Measurements from ENCODE around the gene CDK6. TPM values are rescaled to one million over a fixed set of nuclear protein-coding genes. Genes with fewer than 3 reads are reported as not detected.
"Not testable (repeated sequence)": the region's sequence is repeated elsewhere in the genome, so short reads cannot be mapped to it uniquely, and the experiment has no call there.

Gene CDK6
- total RNA-seq (10 to 100 TPM; 21.0 to 66.4 TPM), polyA plus RNA-seq (1 to 10 TPM; 1.6 to 3.3 TPM)
- long read RNA-seq, donor 1, transcript CDK6-202 (8 exons, 1,465 nt) = major isoform, 9 of 21 reads
- long read RNA-seq, donor 1, partial matches to known transcripts = 6 of 21 reads
- long read RNA-seq, donor 1, other reads (novel, unspliced or antisense) = 5 of 21 reads
- long read RNA-seq, donor 2, full-length matches to known transcripts = 3 of 3 reads
- long read RNA-seq, donor 2, partial matches to known transcripts = 0 of 3 reads
- long read RNA-seq, donor 2, other reads (novel, unspliced or antisense) = 0 of 3 reads
- long read RNA-seq, donor 3, transcript CDK6-202 (8 exons, 1,465 nt) = major isoform, 6 of 7 reads
- long read RNA-seq, donor 3, partial matches to known transcripts = 0 of 7 reads
- long read RNA-seq, donor 3, other reads (novel, unspliced or antisense) = 0 of 7 reads
- long read RNA-seq, donor 4, full-length matches to known transcripts = 6 of 6 reads
- long read RNA-seq, donor 4, partial matches to known transcripts = 0 of 6 reads
- long read RNA-seq, donor 4, other reads (novel, unspliced or antisense) = 0 of 6 reads
- long read RNA-seq, donor 5, full-length matches to known transcripts = 11 of 20 reads
- long read RNA-seq, donor 5, partial matches to known transcripts = 9 of 20 reads
- long read RNA-seq, donor 5, other reads (novel, unspliced or antisense) = 0 of 20 reads

GRCh38 chr7:92836489-92836999 is at the start of gene CDK6:
CDK6 (minus strand) TSS chr7:92836573; CDS start chr7:92833323, 3,250 bp downstream.
- peak; percentile 25 for ATAC-seq (ENCODE audit: insufficient read depth, low FRiP score)
- H3K36me3 ChIP-seq (ENCODE audit: control insufficient read depth in 4 of 4, insufficient read depth in 4 of 4, low read length in 4 of 4) = peaks cover 0 to 13% (median 0%) of the 10 kb centered on the region in 4 donors
- H3K27me3 ChIP-seq (ENCODE audit: control insufficient read depth in 3 of 3, insufficient read depth in 3 of 3, low read length in 2 of 3) = no peaks in the 10 kb centered on the region
- H3K4me1 ChIP-seq (ENCODE audit: control insufficient read depth in 5 of 5, insufficient read depth in 5 of 5, low read length in 5 of 5) = peaks cover 0 to 14% (median 7%) of the 10 kb centered on the region in 5 donors
- DNase-seq = peak; percentile 86 to 90 (median 87)
- peak within 1 kb of the TSS; percentile 81 for H3K4me3 ChIP-seq
- 1% methylated on average over 47 to 54 of the region's 54 CpGs for WGBS, 2 donors
- peak within 1 kb of the TSS; percentile 76 to 99 for H3K9ac ChIP-seq (ENCODE audit: insufficient read depth in 1 of 2, low read length in 2 of 2)
- no peak for TF ChIP-seq CTCF (IDR thresholded peaks at IDR 0.05; ENCODE audit: control extremely low read depth, extremely low read depth)
- no peaks in the 10 kb centered on the region for H3K9me3 ChIP-seq (ENCODE audit: control insufficient read depth in 4 of 4, insufficient read depth in 3 of 4, low read length in 3 of 4)
- peak within 1 kb of the TSS; percentile 84 to 86 for H3K27ac ChIP-seq (ENCODE audit: low read depth in 1 of 2, low read length in 1 of 2)

DNA sequence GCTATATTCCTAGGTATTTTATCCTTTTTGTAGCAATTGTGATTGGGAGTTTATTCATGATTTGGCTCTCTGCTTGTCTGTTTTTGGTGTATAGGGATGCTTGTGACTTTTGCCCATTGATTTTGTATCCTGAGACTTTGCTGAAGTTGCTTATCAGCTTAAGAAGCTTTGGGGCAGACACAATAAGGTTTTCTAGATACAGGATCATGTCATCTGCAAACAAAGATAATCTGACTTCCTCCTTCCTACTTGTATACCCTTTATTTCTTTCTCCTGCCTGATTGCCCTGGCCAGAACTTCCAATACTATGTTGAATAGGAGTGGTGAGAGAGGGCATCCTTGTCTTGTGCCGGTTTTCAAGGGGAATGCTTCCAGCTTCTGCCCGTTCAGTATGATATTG is 49.7 kb upstream of the CDK6 start:
- WGBS, 2 donors = 90 to 91% methylated on average over 2 of the region's 2 CpGs
- H3K9ac ChIP-seq (ENCODE audit: insufficient read depth in 1 of 2, low read length in 2 of 2); H3K27me3 ChIP-seq (ENCODE audit: control insufficient read depth in 3 of 3, insufficient read depth in 3 of 3, low read length in 2 of 3); H3K4me3 ChIP-seq; H3K27ac ChIP-seq (ENCODE audit: low read depth in 1 of 2, low read length in 1 of 2); H3K36me3 ChIP-seq (ENCODE audit: control insufficient read depth in 4 of 4, insufficient read depth in 4 of 4, low read length in 4 of 4); ATAC-seq (ENCODE audit: insufficient read depth, low FRiP score); H3K9me3 ChIP-seq (ENCODE audit: control insufficient read depth in 4 of 4, insufficient read depth in 3 of 4, low read length in 3 of 4); H3K4me1 ChIP-seq (ENCODE audit: control insufficient read depth in 5 of 5, insufficient read depth in 5 of 5, low read length in 5 of 5); DNase-seq: not testable (repeated sequence)

DNA sequence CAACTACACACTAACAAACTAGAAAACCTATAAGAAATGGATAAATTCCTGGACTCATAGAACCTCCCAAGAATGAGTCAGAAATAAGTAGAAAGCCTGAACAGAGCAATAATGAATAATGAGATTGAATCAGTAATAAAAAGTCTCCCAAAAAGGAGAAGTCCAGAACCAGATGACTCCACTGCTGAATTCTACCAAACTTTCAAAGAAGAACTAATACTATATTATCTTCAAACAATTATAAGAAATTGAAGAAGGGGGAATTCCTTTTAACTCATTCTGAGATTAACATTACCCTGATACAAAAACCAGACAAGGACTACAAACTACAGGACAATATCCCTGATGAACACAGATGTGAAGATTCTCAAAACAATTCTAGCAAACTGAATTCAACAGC is 47.8 kb upstream of the CDK6 start:
- TF ChIP-seq CTCF (IDR thresholded peaks at IDR 0.05; ENCODE audit: control extremely low read depth, extremely low read depth) = no peak
- Histone ChIP-seq H3K9me3 (ENCODE audit: control insufficient read depth in 4 of 4, insufficient read depth in 3 of 4, low read length in 3 of 4) (peaks cover 0 to 6% (median 4%) of the 10 kb centered on the region in 4 donors), H3K9ac (ENCODE audit: insufficient read depth in 1 of 2, low read length in 2 of 2) (no peak overlapping the region), H3K27me3 (ENCODE audit: control insufficient read depth in 3 of 3, insufficient read depth in 3 of 3, low read length in 2 of 3) (no peaks in the 10 kb centered on the region), H3K27ac (ENCODE audit: low read depth in 1 of 2, low read length in 1 of 2) (no peak overlapping the region), H3K4me3 (no peak overlapping the region), H3K4me1 (ENCODE audit: control insufficient read depth in 5 of 5, insufficient read depth in 5 of 5, low read length in 5 of 5) (no peaks in the 10 kb centered on the region), H3K36me3 (ENCODE audit: control insufficient read depth in 4 of 4, insufficient read depth in 4 of 4, low read length in 4 of 4) (no peaks in the 10 kb centered on the region)
- no peak for ATAC-seq (ENCODE audit: insufficient read depth, low FRiP score)
- no peak for DNase-seq

- H3K27me3 ChIP-seq (ENCODE audit: control insufficient read depth in 3 of 3, insufficient read depth in 3 of 3, low read length in 2 of 3) = no peaks in the 10 kb centered on the region
- H3K27ac ChIP-seq (ENCODE audit: low read depth in 1 of 2, low read length in 1 of 2) = no peak overlapping the region
- no peak overlapping the region for H3K4me3 ChIP-seq
- ATAC-seq (ENCODE audit: insufficient read depth, low FRiP score) = no peak
- WGBS, 2 donors = 89 to 91% methylated on average over 1 of the region's 1 CpG
- no peak for TF ChIP-seq CTCF (IDR thresholded peaks at IDR 0.05; ENCODE audit: control extremely low read depth, extremely low read depth)
- no peak for DNase-seq
- no peaks in the 10 kb centered on the region for H3K4me1 ChIP-seq (ENCODE audit: control insufficient read depth in 5 of 5, insufficient read depth in 5 of 5, low read length in 5 of 5)
- no peak overlapping the region for H3K9ac ChIP-seq (ENCODE audit: insufficient read depth in 1 of 2, low read length in 2 of 2)
- peaks cover 0 to 3% (median 3%) of the 10 kb centered on the region in 4 donors for H3K9me3 ChIP-seq (ENCODE audit: control insufficient read depth in 4 of 4, insufficient read depth in 3 of 4, low read length in 3 of 4)
- H3K36me3 ChIP-seq (ENCODE audit: control insufficient read depth in 4 of 4, insufficient read depth in 4 of 4, low read length in 4 of 4) = no peaks in the 10 kb centered on the region
Observed at GRCh38 chr7:92882760-92883159, 46.4 kb upstream of the CDK6 start.

Measured in lung (tissue), 16 donors.